ENCODE measurements around the gene PCBP4. TPM values are rescaled to one million over a fixed set of nuclear protein-coding genes. Genes with fewer than 3 reads are reported as not detected.

Gene PCBP4
- total RNA-seq, 1 donor from 2014 or later = 144 TPM

DNA sequence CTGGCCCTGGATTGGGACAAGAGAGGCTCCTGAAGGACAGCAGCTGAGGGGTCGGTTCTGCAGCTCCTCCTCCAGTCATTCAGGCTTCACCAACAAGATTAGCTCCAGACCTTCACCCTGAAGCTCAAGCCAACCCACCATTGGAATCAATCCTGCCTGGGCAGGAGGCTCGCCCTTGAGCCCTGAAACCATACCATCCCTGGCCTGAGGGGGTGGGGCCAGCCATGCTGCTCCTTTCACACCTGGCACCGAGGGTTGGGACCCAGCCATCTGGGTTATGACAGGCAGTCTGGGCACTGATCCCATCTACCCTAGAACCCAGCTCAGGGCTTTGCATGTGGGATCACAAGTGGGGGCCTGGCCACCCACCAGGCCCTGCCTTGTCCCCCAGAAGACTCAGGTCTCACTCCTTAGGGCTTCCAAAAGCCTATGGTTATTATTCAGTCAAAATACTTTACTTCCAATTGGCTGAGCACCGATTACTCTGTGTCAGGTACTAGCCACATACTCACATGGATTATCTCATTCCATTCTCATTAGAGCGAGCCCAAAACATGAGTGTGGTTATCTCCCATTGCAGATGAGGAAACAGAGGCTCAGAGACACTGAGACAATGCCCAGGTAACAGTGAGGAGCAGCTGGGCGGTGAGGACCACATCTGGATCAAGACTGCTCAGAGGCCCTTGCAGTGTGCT, 3.5 kb upstream of the PCBP4 start:
- TF ChIP-seq, protein P1, sequence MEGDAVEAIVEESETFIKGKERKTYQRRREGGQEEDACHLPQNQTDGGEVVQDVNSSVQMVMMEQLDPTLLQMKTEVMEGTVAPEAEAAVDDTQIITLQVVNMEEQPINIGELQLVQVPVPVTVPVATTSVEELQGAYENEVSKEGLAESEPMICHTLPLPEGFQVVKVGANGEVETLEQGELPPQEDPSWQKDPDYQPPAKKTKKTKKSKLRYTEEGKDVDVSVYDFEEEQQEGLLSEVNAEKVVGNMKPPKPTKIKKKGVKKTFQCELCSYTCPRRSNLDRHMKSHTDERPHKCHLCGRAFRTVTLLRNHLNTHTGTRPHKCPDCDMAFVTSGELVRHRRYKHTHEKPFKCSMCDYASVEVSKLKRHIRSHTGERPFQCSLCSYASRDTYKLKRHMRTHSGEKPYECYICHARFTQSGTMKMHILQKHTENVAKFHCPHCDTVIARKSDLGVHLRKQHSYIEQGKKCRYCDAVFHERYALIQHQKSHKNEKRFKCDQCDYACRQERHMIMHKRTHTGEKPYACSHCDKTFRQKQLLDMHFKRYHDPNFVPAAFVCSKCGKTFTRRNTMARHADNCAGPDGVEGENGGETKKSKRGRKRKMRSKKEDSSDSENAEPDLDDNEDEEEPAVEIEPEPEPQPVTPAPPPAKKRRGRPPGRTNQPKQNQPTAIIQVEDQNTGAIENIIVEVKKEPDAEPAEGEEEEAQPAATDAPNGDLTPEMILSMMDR (IDR thresholded peaks at IDR 0.05; ENCODE audit: insufficient read depth, low read length, poor library complexity, severe bottlenecking) = no peak

DNA sequence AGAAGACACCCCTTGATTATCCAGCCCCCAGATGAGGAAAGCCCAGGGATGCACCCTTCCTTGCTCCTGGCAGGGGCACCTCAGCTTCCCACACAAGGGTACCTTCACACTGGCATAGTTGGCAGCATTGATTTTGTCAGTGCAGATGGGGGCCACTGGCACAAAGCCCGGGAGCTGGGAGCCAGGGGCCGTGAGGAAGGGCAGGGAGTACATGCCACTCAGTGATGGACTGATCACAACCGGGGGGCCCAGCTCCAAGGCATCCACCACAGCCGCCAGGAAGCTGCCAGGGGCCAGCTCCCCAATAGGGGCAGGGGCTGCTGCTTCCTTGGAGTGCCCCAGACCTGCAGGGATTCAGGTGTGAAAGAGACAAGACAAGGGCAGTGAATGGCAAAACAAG, 2.6 kb upstream of the PCBP4 start:
- TF ChIP-seq, protein P1 (IDR thresholded peaks at IDR 0.05; ENCODE audit: insufficient read depth, low read length, poor library complexity, severe bottlenecking) = no peak
- H3K4me3 ChIP-seq (ENCODE audit: low read depth, low read length) = no peak overlapping the region
- no peak for DNase-seq (ENCODE audit: low read depth)
- H3K36me3 ChIP-seq (ENCODE audit: control insufficient read depth, insufficient read depth, low read length) = peaks cover 1% of the 10 kb centered on the region
- H3K27me3 ChIP-seq (ENCODE audit: control insufficient read depth, insufficient read depth, low read length) = no peaks in the 10 kb centered on the region

More for the DNA sequence above, 3.5 kb upstream of the PCBP4 start:
- Histone ChIP-seq H3K4me3 (ENCODE audit: low read depth, low read length) (no peak overlapping the region), H3K36me3 (ENCODE audit: control insufficient read depth, insufficient read depth, low read length) (peaks cover 1% of the 10 kb centered on the region), H3K27me3 (ENCODE audit: control insufficient read depth, insufficient read depth, low read length) (no peaks in the 10 kb centered on the region)
- no peak for DNase-seq (ENCODE audit: low read depth)

DNA sequence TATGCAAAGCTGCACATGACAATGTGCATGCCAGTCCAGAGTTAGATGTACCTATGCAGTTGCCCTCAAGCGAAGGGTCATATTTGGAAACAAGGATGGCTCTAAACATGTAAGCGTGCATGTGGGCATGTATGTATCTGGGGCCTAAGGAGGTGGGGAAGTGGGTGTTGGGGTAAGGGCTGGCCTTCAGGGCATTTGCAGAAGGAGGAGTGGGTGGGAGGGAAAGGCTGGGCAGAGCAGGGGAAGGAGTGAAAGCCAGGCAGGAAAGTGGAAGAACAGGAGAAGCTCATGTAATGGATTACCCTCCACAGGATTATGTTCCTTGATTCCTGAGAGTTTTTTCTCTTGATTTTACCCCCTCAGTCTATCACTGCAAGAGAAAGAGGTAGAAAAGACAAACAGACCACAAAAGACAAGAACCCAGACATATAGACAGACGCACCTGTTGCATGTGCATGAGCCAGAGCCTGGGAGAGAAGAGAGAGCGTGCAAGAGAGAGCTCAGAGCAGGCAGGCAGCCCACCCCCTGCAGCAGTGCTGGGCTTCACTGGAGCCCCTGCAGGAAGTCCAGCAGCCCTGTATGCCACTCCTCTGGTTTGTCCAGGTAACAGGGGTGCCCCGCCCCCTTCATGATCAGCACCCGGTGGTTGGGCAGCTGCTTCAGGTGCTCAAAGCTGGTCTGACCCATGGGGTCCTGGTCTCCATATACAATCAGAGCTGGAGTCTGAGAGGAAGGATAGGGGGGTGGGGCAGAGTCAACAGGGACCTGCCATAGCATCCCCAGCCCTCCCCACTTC, 1.8 kb upstream of the PCBP4 start:
- no peak overlapping the region for H3K4me3 ChIP-seq (ENCODE audit: low read depth, low read length)
- TF ChIP-seq, protein P1 (IDR thresholded peaks at IDR 0.05; ENCODE audit: insufficient read depth, low read length, poor library complexity, severe bottlenecking) = no peak

DNA sequence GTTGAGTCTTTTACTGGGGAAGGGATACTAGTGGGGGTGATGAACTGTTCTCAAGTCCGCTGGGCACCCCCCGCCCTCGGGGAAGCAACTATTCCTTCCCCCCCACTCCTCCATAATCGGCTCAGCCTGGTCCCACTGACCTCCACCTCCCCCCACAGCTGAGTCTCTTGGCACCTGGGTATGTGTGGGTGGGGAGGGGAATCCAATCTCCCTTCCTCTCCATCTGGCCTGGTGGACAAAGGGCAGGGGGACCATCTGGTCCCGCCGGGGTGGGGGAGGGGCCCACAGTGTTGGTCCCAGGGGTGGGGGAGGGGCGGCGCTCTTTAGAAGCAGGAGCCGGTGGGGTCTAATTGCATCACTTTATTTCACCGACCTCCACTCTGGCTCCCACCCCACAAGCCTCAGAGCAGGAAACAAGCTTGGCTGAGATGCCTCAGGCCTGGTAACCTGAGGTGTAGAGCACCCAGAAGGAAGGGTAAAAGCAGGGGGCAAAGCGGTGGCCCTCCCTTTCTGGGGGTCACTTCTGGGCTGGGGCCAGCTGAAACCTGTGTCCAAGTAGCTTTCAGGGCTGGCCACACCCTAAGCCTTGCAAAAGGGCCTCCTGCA, 1.0 kb upstream of the PCBP4 start:
- no peaks in the 10 kb centered on the region for H3K27me3 ChIP-seq (ENCODE audit: control insufficient read depth, insufficient read depth, low read length)
- TF ChIP-seq, protein P1 (IDR thresholded peaks at IDR 0.05; ENCODE audit: insufficient read depth, low read length, poor library complexity, severe bottlenecking) = no peak
- no peak for DNase-seq (ENCODE audit: low read depth)
- peak overlapping the region; percentile 71 for H3K4me3 ChIP-seq (ENCODE audit: low read depth, low read length)
- peaks cover 1% of the 10 kb centered on the region for H3K36me3 ChIP-seq (ENCODE audit: control insufficient read depth, insufficient read depth, low read length)

More for the DNA sequence above, 1.8 kb upstream of the PCBP4 start:
- DNase-seq (ENCODE audit: low read depth) = no peak
- H3K36me3 ChIP-seq (ENCODE audit: control insufficient read depth, insufficient read depth, low read length) = peaks cover 1% of the 10 kb centered on the region
- no peaks in the 10 kb centered on the region for H3K27me3 ChIP-seq (ENCODE audit: control insufficient read depth, insufficient read depth, low read length)

DNA sequence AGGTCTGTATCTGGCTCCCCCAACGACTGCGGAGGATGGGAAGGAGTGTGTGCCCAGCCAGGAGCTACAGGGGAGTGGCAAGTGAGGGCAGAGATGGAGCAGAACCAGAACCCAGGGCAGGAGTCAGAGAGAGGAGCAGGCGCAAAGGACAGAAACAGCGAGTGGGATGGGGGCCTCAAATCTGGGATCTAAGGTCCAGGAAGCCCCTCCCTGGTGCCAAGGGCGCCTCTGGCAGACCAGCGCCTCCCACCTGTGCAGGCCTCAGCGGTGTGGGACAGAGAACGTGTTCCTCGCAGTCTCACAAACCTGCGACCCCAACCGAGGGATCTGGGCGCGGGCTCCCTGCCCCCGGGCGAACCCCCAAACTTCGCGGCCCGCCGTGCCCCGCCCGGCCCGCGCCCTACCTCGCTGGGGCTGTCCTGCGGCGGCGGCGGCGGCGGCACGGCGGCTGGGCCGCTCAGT, 301 bp downstream of the PCBP4 start:
- no peak for DNase-seq (ENCODE audit: low read depth)
- peak overlapping the region; percentile 71 for H3K4me3 ChIP-seq (ENCODE audit: low read depth, low read length)
- TF ChIP-seq, protein P1 (IDR thresholded peaks at IDR 0.05; ENCODE audit: insufficient read depth, low read length, poor library complexity, severe bottlenecking) = no peak
- no peaks in the 10 kb centered on the region for H3K27me3 ChIP-seq (ENCODE audit: control insufficient read depth, insufficient read depth, low read length)
- peaks cover 1% of the 10 kb centered on the region for H3K36me3 ChIP-seq (ENCODE audit: control insufficient read depth, insufficient read depth, low read length)

Measured in kidney epithelial cell (primary cell).